HEK293T (cell line): ENCODE measurements around the gene RASD2.
"Not testable (repeated sequence)": the region's sequence is repeated elsewhere in the genome, so short reads cannot be mapped to it uniquely, and the experiment has no call there.

Experiments used
- CTCF ChIA-PET: fragments of 350-600 bp; formaldehyde crosslinking; extraction: SDS; loops from one replicate; lab custom pipeline; 2021; ENCODE audit warnings: antibody characterized with exemption, inconsistent platforms; lab: Yijun Ruan, JAX
- POLR2A ChIA-PET: fragments of 350-600 bp; formaldehyde crosslinking; extraction: SDS; loops from one replicate; lab custom pipeline; 2020; ENCODE audit warnings: antibody characterized with exemption, inconsistent platforms; lab: Yijun Ruan, JAX
- DNase-seq: peaks from one replicate; pipeline ENCODE4 v3.0.0; 2012; ENCODE audit warnings: mixed read lengths; ENCODE audit errors: extremely low spot score
- ARNT ChIP-seq: fragments of 450-650 bp; IDR thresholded peaks from 2 replicates; pipeline ENCODE4 v1.6.1; 2017; ENCODE audit warnings: mild to moderate bottlenecking
- BHLHE40 ChIP-seq: fragments of 450-650 bp; IDR thresholded peaks from 2 replicates; pipeline ENCODE4 v1.6.1; 2016; ENCODE audit warnings: mild to moderate bottlenecking, moderate library complexity, borderline replicate concordance
- CTBP1 ChIP-seq: fragments of 450-650 bp; IDR thresholded peaks from 2 replicates; pipeline ENCODE4 v1.6.1; 2016; ENCODE audit warnings: borderline replicate concordance
- ELF4 ChIP-seq: fragments of 450-650 bp; IDR thresholded peaks from 2 replicates; pipeline ENCODE4 v1.6.1; 2017; ENCODE audit warnings: antibody characterized with exemption
- FOXA1 ChIP-seq: fragments of 450-650 bp; IDR thresholded peaks from 2 replicates; pipeline ENCODE4 v1.6.1; 2016; ENCODE audit warnings: mild to moderate bottlenecking
- FOXK2 ChIP-seq: fragments of 450-650 bp; IDR thresholded peaks from 2 replicates; pipeline ENCODE4 v1.6.1; 2016; ENCODE audit warnings: mild to moderate bottlenecking
- FOXM1 ChIP-seq: fragments of 450-650 bp; IDR thresholded peaks from 2 replicates; pipeline ENCODE4 v1.6.1; 2017; ENCODE audit warnings: mild to moderate bottlenecking, borderline replicate concordance
- HDGF ChIP-seq: fragments of 450-650 bp; IDR thresholded peaks from 2 replicates; pipeline ENCODE4 v1.6.1; 2017; ENCODE audit warnings: antibody characterized with exemption, borderline replicate concordance
- L3MBTL2 ChIP-seq: fragments of 450-650 bp; conservative IDR thresholded peaks from 2 replicates; pipeline ENCODE4 v1.6.1; 2016; ENCODE audit warnings: mild to moderate bottlenecking
- LEF1 ChIP-seq: fragments of 450-650 bp; IDR thresholded peaks from 2 replicates; pipeline ENCODE4 v1.6.1; 2017; ENCODE audit warnings: mild to moderate bottlenecking, borderline replicate concordance
- NFRKB ChIP-seq: fragments of 450-650 bp; IDR thresholded peaks from 2 replicates; pipeline ENCODE4 v1.6.1; 2016; ENCODE audit warnings: mild to moderate bottlenecking, moderate library complexity
- PKNOX1 ChIP-seq: fragments of 450-650 bp; IDR thresholded peaks from 2 replicates; pipeline ENCODE4 v1.6.1; 2016
- SP1 ChIP-seq: fragments of 450-650 bp; IDR thresholded peaks from 2 replicates; pipeline ENCODE4 v1.6.1; 2017
- SUZ12 ChIP-seq: fragments of 450-650 bp; IDR thresholded peaks from 2 replicates; pipeline ENCODE4 v1.6.1; 2016; ENCODE audit warnings: mild to moderate bottlenecking
- TARDBP ChIP-seq: fragments of 450-650 bp; IDR thresholded peaks from 2 replicates; pipeline ENCODE4 v1.6.1; 2016
- ZNF384 ChIP-seq: fragments of 450-650 bp; IDR thresholded peaks from 2 replicates; pipeline ENCODE4 v1.6.1; 2016

RASD2 gene

GRCh38 chr22:35502836-35503235 is 37.8 kb upstream of the RASD2 start:
- no peak for DNase-seq
- CTCF ChIA-PET: interaction anchor here (0.6 kb wide), 1 partner anchor 17 kb away, joined by 5 read pairs; no protein-coding TSS in a partner anchor
- TF ChIP-seq FOXM1: no peak
- TF ChIP-seq ELF4: no peak
- TF ChIP-seq SUZ12: no peak
- TF ChIP-seq NFRKB: no peak
- POLR2A ChIA-PET: no interaction called here

GRCh38 chr22:35505399-35506258 is 35.0 kb upstream of the RASD2 start:
- POLR2A ChIA-PET: no interaction called here
- no peak for DNase-seq
- CTCF ChIA-PET: no interaction called here
- TF ChIP-seq FOXK2 (no peak), SUZ12 (no peak), PKNOX1 (no peak), HDGF (no peak)

GRCh38 chr22:35506259-35506570 is 34.4 kb upstream of the RASD2 start:
- DNase-seq: no peak
- TF ChIP-seq TARDBP (no peak), NFRKB (no peak), PKNOX1 (no peak), ELF4 (no peak), LEF1 (no peak), HDGF (no peak), CTBP1 (no peak)
- CTCF ChIA-PET: no interaction called here
- POLR2A ChIA-PET: no interaction called here

- CTCF ChIA-PET, POLR2A ChIA-PET, DNase-seq: not testable (repeated sequence)
Measured at GRCh38 chr22:35507851-35508250, 32.8 kb upstream of the RASD2 start.

GRCh38 chr22:35509451-35509850 is 31.2 kb upstream of the RASD2 start:
- ChIA-PET CTCF (no interaction called here), POLR2A (no interaction called here)
- TF ChIP-seq NFRKB: no peak
- no peak for TF ChIP-seq BHLHE40
- no peak for TF ChIP-seq ZNF384
- no peak for TF ChIP-seq SP1
- no peak for TF ChIP-seq L3MBTL2
- no peak for TF ChIP-seq FOXM1
- no peak for TF ChIP-seq LEF1
- TF ChIP-seq ARNT: no peak
- no peak for TF ChIP-seq PKNOX1
- DNase-seq: no peak

- TF ChIP-seq HDGF (no peak), LEF1 (no peak), PKNOX1 (no peak), L3MBTL2 (no peak), SP1 (no peak), SUZ12 (no peak), BHLHE40 (no peak), ELF4 (no peak), CTBP1 (no peak), FOXA1 (no peak), TARDBP (no peak), NFRKB (no peak), FOXK2 (no peak), ZNF384 (no peak), ARNT (no peak), FOXM1 (no peak)
- DNase-seq: no peak
- POLR2A ChIA-PET: no interaction called here
- CTCF ChIA-PET: interaction anchor here (0.6 to 1.4 kb wide), 2 partner anchors 11 to 20 kb away, joined by 3 to 4 read pairs; no protein-coding TSS in a partner anchor
Measured at GRCh38 chr22:35509960-35510359, 30.7 kb upstream of the RASD2 start.
